Nephron progenitor cell (in vitro differentiated cells): ENCODE measurements around the gene PSMB5.

Experiments used
- DNase-seq: peaks from one replicate; pipeline ENCODE4 v3.0.0; 2021
- H3K27ac Mint-ChIP-seq: 2 replicates; pipeline ENCODE4 v1.8.0; 2021; ENCODE audit warnings: mild to moderate bottlenecking, moderate library complexity, mixed read lengths
- H3K27me3 Mint-ChIP-seq: 2 replicates; pipeline ENCODE4 v1.8.0; 2021; ENCODE audit warnings: mild to moderate bottlenecking, low read depth, mixed read lengths; ENCODE audit not compliant: poor library complexity
- H3K36me3 Mint-ChIP-seq: 2 replicates; pipeline ENCODE4 v1.8.0; 2021; ENCODE audit warnings: low read depth, mixed read lengths
- H3K4me1 Mint-ChIP-seq: 2 replicates; pipeline ENCODE4 v1.8.0; 2021; ENCODE audit warnings: mixed read lengths
- H3K4me3 Mint-ChIP-seq: 2 replicates; pipeline ENCODE4 v1.8.0; 2021; ENCODE audit warnings: mild to moderate bottlenecking, moderate library complexity, mixed read lengths
- H3K9me3 Mint-ChIP-seq: 2 replicates; pipeline ENCODE4 v1.8.0; 2021; ENCODE audit warnings: mild to moderate bottlenecking, moderate library complexity, mixed read lengths
- CTCF ChIP-seq: fragments of 200-600 bp; sonication (generic); IDR thresholded peaks from 2 replicates; pipeline ENCODE4 v1.5.0; 2021; ENCODE audit warnings: antibody characterized with exemption

The PSMB5 gene

GRCh38 chr14:23053426-23053825, 18.7 kb upstream of the PSMB5 start:
- Mint-ChIP-seq H3K36me3 (peaks cover 43% of the 10 kb centered on the region), H3K4me3 (no peak overlapping the region), H3K27ac (no peak overlapping the region), H3K4me1 (peaks cover 57% of the 10 kb centered on the region), H3K27me3 (no peaks in the 10 kb centered on the region), H3K9me3 (no peaks in the 10 kb centered on the region)
- TF ChIP-seq CTCF = no peak
- no peak for DNase-seq

GRCh38 chr14:23052671-23053070, 18.0 kb upstream of the PSMB5 start:
- TF ChIP-seq CTCF = no peak
- Mint-ChIP-seq H3K27me3 (no peaks in the 10 kb centered on the region), H3K4me3 (peak overlapping the region; percentile 11), H3K27ac (peak overlapping the region; percentile 95), H3K4me1 (peaks cover 53% of the 10 kb centered on the region), H3K36me3 (peaks cover 48% of the 10 kb centered on the region), H3K9me3 (no peaks in the 10 kb centered on the region)
- no peak for DNase-seq

- Mint-ChIP-seq H3K36me3 (peaks cover 52% of the 10 kb centered on the region), H3K4me3 (peak overlapping the region; percentile 11), H3K4me1 (peaks cover 58% of the 10 kb centered on the region), H3K27ac (peak overlapping the region; percentile 95), H3K27me3 (peaks cover 3% of the 10 kb centered on the region), H3K9me3 (peaks cover 3% of the 10 kb centered on the region)
- DNase-seq = peak; percentile 35
- peak; percentile 10 for TF ChIP-seq CTCF
Measured at GRCh38 chr14:23052182-23052623, 17.5 kb upstream of the PSMB5 start.

- H3K9me3 Mint-ChIP-seq = peaks cover 3% of the 10 kb centered on the region
- no peak overlapping the region for H3K4me3 Mint-ChIP-seq
- H3K27ac Mint-ChIP-seq = no peak overlapping the region
- peaks cover 64% of the 10 kb centered on the region for H3K4me1 Mint-ChIP-seq
- H3K36me3 Mint-ChIP-seq = peaks cover 55% of the 10 kb centered on the region
- peaks cover 3% of the 10 kb centered on the region for H3K27me3 Mint-ChIP-seq
- TF ChIP-seq CTCF = no peak
- no peak for DNase-seq
Measured at GRCh38 chr14:23051141-23052057, 16.7 kb upstream of the PSMB5 start.

- Mint-ChIP-seq H3K4me1 (peaks cover 61% of the 10 kb centered on the region), H3K4me3 (no peak overlapping the region), H3K27me3 (peaks cover 3% of the 10 kb centered on the region), H3K36me3 (peaks cover 47% of the 10 kb centered on the region), H3K9me3 (peaks cover 3% of the 10 kb centered on the region), H3K27ac (no peak overlapping the region)
- no peak for TF ChIP-seq CTCF
- no peak for DNase-seq
Measured at GRCh38 chr14:23049011-23049410, 14.3 kb upstream of the PSMB5 start.
